HepG2 (cell line): ENCODE results near the gene CEP55. TPM values are rescaled to one million over a fixed set of nuclear protein-coding genes. Genes with fewer than 3 reads are reported as not detected.

Experiments
- KLF11 ChIP-seq: IDR thresholded peaks from 2 replicates; pipeline ENCODE4 v1.6.1; 2016; ENCODE audit warnings: missing compliant biosample characterization
- MAX ChIP-seq: IDR thresholded peaks from 2 replicates; pipeline ENCODE4 v1.6.1; 2012; ENCODE audit warnings: inconsistent platforms
- MNT ChIP-seq: fragments of 450-650 bp; IDR thresholded peaks from 2 replicates; pipeline ENCODE4 v1.6.1; 2016
- RXRB ChIP-seq: IDR thresholded peaks from 2 replicates; pipeline ENCODE4 v1.6.1; 2016; ENCODE audit warnings: borderline replicate concordance, missing genetic modification reagents, missing compliant biosample characterization
- SMARCE1 ChIP-seq: fragments of 450-650 bp; IDR thresholded peaks from 2 replicates; pipeline ENCODE4 v1.6.1; 2017; ENCODE audit warnings: borderline replicate concordance
- ZHX1 ChIP-seq: sonication (generic); formaldehyde crosslinking; IDR thresholded peaks from 2 replicates; pipeline ENCODE4 v1.8.1; 2022; ENCODE audit warnings: low read depth, mild to moderate bottlenecking, missing genetic modification reagents
- ZNF335 ChIP-seq: sonication (generic); formaldehyde crosslinking; IDR thresholded peaks from 2 replicates; pipeline ENCODE4 v1.4.0; 2020; ENCODE audit warnings: missing genetic modification reagents
- ZNF780A ChIP-seq: sonication (generic); formaldehyde crosslinking; IDR thresholded peaks from 2 replicates; pipeline ENCODE4 v1.8.0; 2022; ENCODE audit warnings: mild to moderate bottlenecking, missing genetic modification reagents, moderate library complexity
- polyA plus RNA-seq, 8 experiments: library from polyadenylated mRNA; depleted of rRNA in 3 of 8; stranded (reverse) in 7 of 8; unstranded in 1 of 8; fragments of >200 nt; fragmentation: Illumina TruSeq in 4 of 8; extraction: Trizol in 4 of 8; gene quantifications; 2 replicates each; pipeline versions ENCODE4 v1.2.1 to v1.2.3, GENCODE V29; 2011 to 2016; ENCODE audit warnings: low read depth in 4 of 8, missing spikeins in 1 of 8, mixed read lengths in 1 of 8; ENCODE audit not compliant: insufficient read depth in 1 of 8
- total RNA-seq, 5 experiments: library from RNA; depleted of rRNA; stranded (reverse); fragments of >200 nt; fragmentation: Illumina TruSeq; extraction: Trizol; gene quantifications; 2 replicates each; pipeline ENCODE4 v1.2.3, GENCODE V29; 2016; ENCODE audit warnings: low read depth in 1 of 5
- TF ChIP-seq, protein P1 (sequence below), 2 experiments: sonication (generic) in 1 of 2; formaldehyde crosslinking in 1 of 2; IDR thresholded peaks; 2 replicates each; pipeline versions ENCODE4 v1.4.0 to v1.6.1; 2018 to 2020; ENCODE audit warnings: missing genetic modification reagents in 2 of 2, borderline replicate concordance in 1 of 2, low read depth in 1 of 2, mild to moderate bottlenecking in 1 of 2, missing biosample characterization in 1 of 2
- TF ChIP-seq, protein P2 (sequence below): IDR thresholded peaks from 2 replicates; pipeline ENCODE4 v1.6.1; 2016; ENCODE audit warnings: missing biosample characterization, missing genetic modification reagents, low read depth
- TF ChIP-seq, protein P3 (sequence below): sonication (generic); formaldehyde crosslinking; IDR thresholded peaks from 2 replicates; pipeline ENCODE4 v1.4.0; 2020; ENCODE audit warnings: mild to moderate bottlenecking, missing genetic modification reagents
- TF ChIP-seq, protein P4 (sequence below): sonication (generic); formaldehyde crosslinking; IDR thresholded peaks from 2 replicates; pipeline ENCODE4 v1.5.0; 2020; ENCODE audit warnings: missing genetic modification reagents

CEP55 gene
- total and polyA plus RNA-seq, 2 of the 13 experiments (the other 11 are each of a cell fraction or from before 2014, with no cell fraction given): 6.5 to 17.1 TPM

DNA sequence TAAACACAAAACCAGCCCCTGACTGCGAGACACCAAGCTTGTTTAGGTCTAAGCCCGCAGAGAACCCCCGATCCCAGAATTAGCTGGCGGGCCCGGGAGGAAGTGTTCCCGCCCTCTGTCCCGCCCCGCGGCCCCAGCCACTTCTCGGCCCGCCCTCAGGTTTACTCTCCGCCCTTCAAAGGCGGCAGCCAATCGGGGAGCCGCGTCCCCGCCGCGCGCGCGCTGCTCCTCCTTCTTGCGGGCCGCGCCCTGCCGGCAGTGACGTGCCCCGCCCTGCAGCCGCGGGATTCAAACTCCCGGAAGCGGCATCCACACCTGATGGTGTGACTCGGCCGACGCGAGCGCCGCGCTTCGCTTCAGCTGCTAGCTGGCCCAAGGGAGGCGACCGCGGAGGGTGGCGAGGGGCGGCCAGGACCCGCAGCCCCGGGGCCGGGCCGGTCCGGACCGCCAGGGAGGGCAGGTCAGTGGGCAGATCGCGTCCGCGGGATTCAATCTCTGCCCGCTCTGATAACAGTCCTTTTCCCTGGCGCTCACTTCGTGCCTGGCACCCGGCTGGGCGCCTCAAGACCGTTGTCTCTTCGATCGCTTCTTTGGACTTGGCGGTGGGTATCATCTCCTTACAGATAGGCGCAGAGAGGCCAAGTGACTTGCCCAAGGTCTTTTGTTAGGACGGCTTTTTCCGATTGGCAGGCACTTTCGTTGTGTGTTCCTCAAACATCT is at the start of gene CEP55 (continued):
- TF ChIP-seq ZHX1 (CRISPR knock-in tag) (0 out of 2 replicates have a peak, but pooled peaks have one; percentile 27), RXRB (CRISPR knock-in tag) (peak; percentile 37; the same call in 1 of the 2 replicates), ZNF335 (no peak), MAX (peak; percentile 92), KLF11 (0 out of 2 replicates have a peak, but pooled peaks have one; percentile 57), ZNF780A (peak; percentile 89), MNT (peak; percentile 50; the same call in 1 of the 2 replicates), SMARCE1 (no peak)
- TF ChIP-seq, protein P1, sequence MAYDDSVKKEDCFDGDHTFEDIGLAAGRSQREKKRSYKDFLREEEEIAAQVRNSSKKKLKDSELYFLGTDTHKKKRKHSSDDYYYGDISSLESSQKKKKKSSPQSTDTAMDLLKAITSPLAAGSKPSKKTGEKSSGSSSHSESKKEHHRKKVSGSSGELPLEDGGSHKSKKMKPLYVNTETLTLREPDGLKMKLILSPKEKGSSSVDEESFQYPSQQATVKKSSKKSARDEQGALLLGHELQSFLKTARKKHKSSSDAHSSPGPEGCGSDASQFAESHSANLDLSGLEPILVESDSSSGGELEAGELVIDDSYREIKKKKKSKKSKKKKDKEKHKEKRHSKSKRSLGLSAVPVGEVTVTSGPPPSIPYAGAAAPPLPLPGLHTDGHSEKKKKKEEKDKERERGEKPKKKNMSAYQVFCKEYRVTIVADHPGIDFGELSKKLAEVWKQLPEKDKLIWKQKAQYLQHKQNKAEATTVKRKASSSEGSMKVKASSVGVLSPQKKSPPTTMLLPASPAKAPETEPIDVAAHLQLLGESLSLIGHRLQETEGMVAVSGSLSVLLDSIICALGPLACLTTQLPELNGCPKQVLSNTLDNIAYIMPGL (CRISPR knock-in tag; IDR thresholded peaks at IDR 0.05; ENCODE audit: borderline replicate concordance in 1 of 2, low read depth in 1 of 2): peak; percentile 32 to 37; a peak in 2 of 4 replicates
- TF ChIP-seq, protein P2, sequence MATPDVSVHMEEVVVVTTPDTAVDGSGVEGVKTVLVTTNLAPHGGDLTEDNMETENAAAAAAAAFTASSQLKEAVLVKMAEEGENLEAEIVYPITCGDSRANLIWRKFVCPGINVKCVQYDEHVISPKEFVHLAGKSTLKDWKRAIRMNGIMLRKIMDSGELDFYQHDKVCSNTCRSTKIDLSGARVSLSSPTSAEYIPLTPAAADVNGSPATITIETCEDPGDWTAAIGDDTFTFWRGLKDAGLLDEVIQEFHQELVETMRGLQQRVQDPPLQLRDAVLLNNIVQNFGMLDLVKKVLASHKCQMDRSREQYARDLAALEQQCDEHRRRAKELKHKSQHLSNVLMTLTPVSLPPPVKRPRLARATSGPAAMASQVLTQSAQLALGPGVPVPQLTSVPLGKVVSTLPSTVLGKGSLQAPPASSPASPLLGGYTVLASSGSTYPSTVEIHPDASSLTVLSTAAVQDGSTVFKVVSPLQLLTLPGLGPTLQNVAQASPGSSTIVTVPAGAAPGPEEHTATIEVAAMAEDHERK (CRISPR knock-in tag): peak; percentile 82
- TF ChIP-seq, protein P3, sequence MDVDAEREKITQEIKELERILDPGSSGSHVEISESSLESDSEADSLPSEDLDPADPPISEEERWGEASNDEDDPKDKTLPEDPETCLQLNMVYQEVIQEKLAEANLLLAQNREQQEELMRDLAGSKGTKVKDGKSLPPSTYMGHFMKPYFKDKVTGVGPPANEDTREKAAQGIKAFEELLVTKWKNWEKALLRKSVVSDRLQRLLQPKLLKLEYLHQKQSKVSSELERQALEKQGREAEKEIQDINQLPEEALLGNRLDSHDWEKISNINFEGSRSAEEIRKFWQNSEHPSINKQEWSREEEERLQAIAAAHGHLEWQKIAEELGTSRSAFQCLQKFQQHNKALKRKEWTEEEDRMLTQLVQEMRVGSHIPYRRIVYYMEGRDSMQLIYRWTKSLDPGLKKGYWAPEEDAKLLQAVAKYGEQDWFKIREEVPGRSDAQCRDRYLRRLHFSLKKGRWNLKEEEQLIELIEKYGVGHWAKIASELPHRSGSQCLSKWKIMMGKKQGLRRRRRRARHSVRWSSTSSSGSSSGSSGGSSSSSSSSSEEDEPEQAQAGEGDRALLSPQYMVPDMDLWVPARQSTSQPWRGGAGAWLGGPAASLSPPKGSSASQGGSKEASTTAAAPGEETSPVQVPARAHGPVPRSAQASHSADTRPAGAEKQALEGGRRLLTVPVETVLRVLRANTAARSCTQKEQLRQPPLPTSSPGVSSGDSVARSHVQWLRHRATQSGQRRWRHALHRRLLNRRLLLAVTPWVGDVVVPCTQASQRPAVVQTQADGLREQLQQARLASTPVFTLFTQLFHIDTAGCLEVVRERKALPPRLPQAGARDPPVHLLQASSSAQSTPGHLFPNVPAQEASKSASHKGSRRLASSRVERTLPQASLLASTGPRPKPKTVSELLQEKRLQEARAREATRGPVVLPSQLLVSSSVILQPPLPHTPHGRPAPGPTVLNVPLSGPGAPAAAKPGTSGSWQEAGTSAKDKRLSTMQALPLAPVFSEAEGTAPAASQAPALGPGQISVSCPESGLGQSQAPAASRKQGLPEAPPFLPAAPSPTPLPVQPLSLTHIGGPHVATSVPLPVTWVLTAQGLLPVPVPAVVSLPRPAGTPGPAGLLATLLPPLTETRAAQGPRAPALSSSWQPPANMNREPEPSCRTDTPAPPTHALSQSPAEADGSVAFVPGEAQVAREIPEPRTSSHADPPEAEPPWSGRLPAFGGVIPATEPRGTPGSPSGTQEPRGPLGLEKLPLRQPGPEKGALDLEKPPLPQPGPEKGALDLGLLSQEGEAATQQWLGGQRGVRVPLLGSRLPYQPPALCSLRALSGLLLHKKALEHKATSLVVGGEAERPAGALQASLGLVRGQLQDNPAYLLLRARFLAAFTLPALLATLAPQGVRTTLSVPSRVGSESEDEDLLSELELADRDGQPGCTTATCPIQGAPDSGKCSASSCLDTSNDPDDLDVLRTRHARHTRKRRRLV (CRISPR knock-in tag): no peak
- TF ChIP-seq, protein P4, sequence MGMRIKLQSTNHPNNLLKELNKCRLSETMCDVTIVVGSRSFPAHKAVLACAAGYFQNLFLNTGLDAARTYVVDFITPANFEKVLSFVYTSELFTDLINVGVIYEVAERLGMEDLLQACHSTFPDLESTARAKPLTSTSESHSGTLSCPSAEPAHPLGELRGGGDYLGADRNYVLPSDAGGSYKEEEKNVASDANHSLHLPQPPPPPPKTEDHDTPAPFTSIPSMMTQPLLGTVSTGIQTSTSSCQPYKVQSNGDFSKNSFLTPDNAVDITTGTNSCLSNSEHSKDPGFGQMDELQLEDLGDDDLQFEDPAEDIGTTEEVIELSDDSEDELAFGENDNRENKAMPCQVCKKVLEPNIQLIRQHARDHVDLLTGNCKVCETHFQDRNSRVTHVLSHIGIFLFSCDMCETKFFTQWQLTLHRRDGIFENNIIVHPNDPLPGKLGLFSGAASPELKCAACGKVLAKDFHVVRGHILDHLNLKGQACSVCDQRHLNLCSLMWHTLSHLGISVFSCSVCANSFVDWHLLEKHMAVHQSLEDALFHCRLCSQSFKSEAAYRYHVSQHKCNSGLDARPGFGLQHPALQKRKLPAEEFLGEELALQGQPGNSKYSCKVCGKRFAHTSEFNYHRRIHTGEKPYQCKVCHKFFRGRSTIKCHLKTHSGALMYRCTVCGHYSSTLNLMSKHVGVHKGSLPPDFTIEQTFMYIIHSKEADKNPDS (CRISPR knock-in tag): no peak
